ENCODE results near the gene SYT2.
"Not testable (repeated sequence)": the region's sequence is repeated elsewhere in the genome, so short reads cannot be mapped to it uniquely, and the experiment has no call there.

SYT2 gene

GRCh38 chr1:202587859-202588485, 122.3 kb downstream of the SYT2 start:
- no peak for DNase-seq

GRCh38 chr1:202586871-202587270, 123.4 kb downstream of the SYT2 start:
- DNase-seq, result no peak

GRCh38 chr1:202586018-202586821, 124.0 kb downstream of the SYT2 start:
- DNase-seq, result peak; percentile 53

- DNase-seq, result no peak
Measured at GRCh38 chr1:202585590-202585933, 124.7 kb downstream of the SYT2 start.

GRCh38 chr1:202584707-202585589, 125.3 kb downstream of the SYT2 start:
- no peak for DNase-seq

- not testable (repeated sequence) for DNase-seq
Measured at GRCh38 chr1:202582350-202582749, 127.9 kb downstream of the SYT2 start.

- DNase-seq, result peak; percentile 48
Measured at GRCh38 chr1:202580619-202581018, 129.6 kb downstream of the SYT2 start.

- DNase-seq, result peak; percentile 96
Measured at GRCh38 chr1:202579806-202580205, 130.4 kb downstream of the SYT2 start.

- DNase-seq, result no peak
Measured at GRCh38 chr1:202578565-202578964, 131.7 kb downstream of the SYT2 start.

- no peak for DNase-seq
Measured at GRCh38 chr1:202578001-202578504, 132.2 kb downstream of the SYT2 start.

- peak; percentile 43 for DNase-seq
Measured at GRCh38 chr1:202577381-202577780, 132.9 kb downstream of the SYT2 start.

- DNase-seq, result peak; percentile 88
Measured at GRCh38 chr1:202576816-202577215, 133.4 kb downstream of the SYT2 start.

- peak; percentile 72 for DNase-seq
Measured at GRCh38 chr1:202575918-202576653, 134.2 kb downstream of the SYT2 start.

- DNase-seq, result no peak
Measured at GRCh38 chr1:202572867-202573266, 137.4 kb downstream of the SYT2 start.

- DNase-seq, result peak; percentile 45
Measured at GRCh38 chr1:202571719-202572339, 138.4 kb downstream of the SYT2 start.

- DNase-seq, result no peak
Measured at GRCh38 chr1:202569393-202570322, 140.6 kb downstream of the SYT2 start.

- no peak for DNase-seq
Measured at GRCh38 chr1:202568826-202569225, 141.4 kb downstream of the SYT2 start.

- DNase-seq, result no peak
Measured at GRCh38 chr1:202568410-202568809, 141.8 kb downstream of the SYT2 start.

- peak; percentile 70 for DNase-seq
Measured at GRCh38 chr1:202567738-202568137, 142.5 kb downstream of the SYT2 start.

GRCh38 chr1:202565890-202566602, 144.2 kb downstream of the SYT2 start:
- no peak for DNase-seq

All from EL (cell line).